H1 (cell line): ENCODE results near the gene SHROOM3. TPM values are rescaled to one million over a fixed set of nuclear protein-coding genes. Genes with fewer than 3 reads are reported as not detected.
A peak's percentile ranks its signal among the peaks of the same experiment; 100 is the strongest.

Experiments used
- microRNA counts: library from miRNA; unstranded; fragments of <30 nt; microRNA quantifications from one replicate; lab custom pipeline; 2015
- microRNA-seq, 2 experiments: library from miRNA; unstranded; fragments of <30 nt; microRNA quantifications; one replicate each; pipeline versions ENCODE4 to v1.2.0, GENCODE V29; 2016 to 2020; ENCODE audit warnings: borderline microRNAs expressed in 2 of 2, borderline number of aligned reads in 2 of 2, borderline replicate concordance in 1 of 2
- polyA plus RNA-seq, 7 experiments: library from polyadenylated mRNA; depleted of rRNA in 3 of 7; stranded (reverse) in 5 of 7; unstranded in 2 of 7; fragments of >200 nt in 5 of 7; fragments of 200-250 nt in 2 of 7; gene quantifications; 1 replicate in 5 of 7; 2 replicates in 1 of 7; 4 replicates in 1 of 7; pipeline versions ENCODE4 v1.2.1 to v1.2.3, GENCODE V29; 2011 to 2013; ENCODE audit warnings: missing spikeins in 2 of 7, mixed read lengths in 2 of 7
- small RNA-seq: library from polyadenylated mRNA; stranded (forward); fragments of <200 nt; extraction: miRNeasy Mini kit (QIAGEN cat#:217004); gene quantifications from one replicate; pipeline ENCODE3, GENCODE V24; 2013; ENCODE audit not compliant: insufficient read depth
- total RNA-seq: library from RNA; stranded (reverse); fragmentation: NEBNext Ultra II Directional; extraction: Animal tissue kit (Norgen Biotek cat#: 25700); gene quantifications from 2 replicates; pipeline ENCODE4 v1.2.1, GENCODE V29; 2021

The SHROOM3 gene
- total and polyA plus RNA-seq, 2 of the 8 experiments (the other 6 are each of a cell fraction or from before 2014, with no cell fraction given) = 15.8 to 34.0 TPM

MicroRNA genes within 50 kb of the gene (microRNA counts, 767-probe panel; counts per million panel counts)
- microRNA hsa-miR-548ah-5p (lab: Ali Mortazavi, UCI) = 879 counts per million, percentile 95 among the panel's probes with 10 or more counts

Small RNA genes within 50 kb of the gene (microRNA-seq; reads per million reads assigned to microRNA genes)
- gene MIR4450 (0 reads per million in 2 experiments), gene MIR548AH (1.4 to 2.3 reads per million in 2 experiments)

Small RNA genes within 50 kb of the gene (small RNA-seq; reads per million reads assigned to genes)
- gene MIR4450 (not detected), gene RF00278 (not detected), gene RNU6-145P (not detected)

Other genes with a start within 250 kb of the SHROOM3 start
- gene SCARB2, start 221.4 kb upstream of the SHROOM3 start, total RNA-seq = 35.7 and 40.2 TPM in 2 replicates
- gene SCARB2, start 221.4 kb upstream of the SHROOM3 start, polyA plus RNA-seq (2011; rRNA removed) = 13.8 and 18.5 TPM in 2 replicates
- 1.3 and 1.7 TPM in 2 replicates for gene FAM47E, start 183.5 kb upstream of the SHROOM3 start, total RNA-seq
- 1.2 and 1.4 TPM in 2 replicates for gene FAM47E, start 183.5 kb upstream of the SHROOM3 start, polyA plus RNA-seq (2011; rRNA removed)
- gene STBD1, start 128.5 kb upstream of the SHROOM3 start, total RNA-seq = 1.4 and 1.7 TPM in 2 replicates
- 0.45 and 0.47 TPM in 2 replicates for gene STBD1, start 128.5 kb upstream of the SHROOM3 start, polyA plus RNA-seq (2011; rRNA removed)
- not detected in 2 replicates for gene CCDC158, start 14.1 kb upstream of the SHROOM3 start, total RNA-seq
- gene CCDC158, start 14.1 kb upstream of the SHROOM3 start, polyA plus RNA-seq (2011; rRNA removed) = not detected in 2 replicates